HepG2 (cell line): ENCODE results near the gene TSG101. TPM values are rescaled to one million over a fixed set of nuclear protein-coding genes. Genes with fewer than 3 reads are reported as not detected.
A peak's percentile ranks its signal among the peaks of the same experiment; 100 is the strongest.

Experiments
- CEBPG ChIP-seq: IDR thresholded peaks from 2 replicates; pipeline ENCODE4 v1.6.1; 2016
- DNMT1 ChIP-seq: sonication (generic); formaldehyde crosslinking; IDR thresholded peaks from 2 replicates; pipeline ENCODE4 v1.5.1; 2020; ENCODE audit warnings: mild to moderate bottlenecking, missing genetic modification reagents
- ETV5 ChIP-seq: IDR thresholded peaks from 2 replicates; pipeline ENCODE4 v1.6.1; 2018; ENCODE audit warnings: missing biosample characterization, missing genetic modification reagents, inconsistent platforms, borderline replicate concordance
- HNF4A ChIP-seq: sonication (generic); formaldehyde crosslinking; IDR thresholded peaks from 2 replicates; pipeline ENCODE4 v1.4.0; 2020; ENCODE audit warnings: missing genetic modification reagents
- HNRNPLL ChIP-seq: fragments of 200-400 bp; formaldehyde crosslinking; IDR thresholded peaks from 2 replicates; pipeline ENCODE4 v1.6.1; 2017; ENCODE audit warnings: mild to moderate bottlenecking, low read depth, low read length; ENCODE audit not compliant: poor library complexity, severe bottlenecking
- KLF6 ChIP-seq: IDR thresholded peaks from 2 replicates; pipeline ENCODE4 v1.8.0; 2016; ENCODE audit warnings: missing biosample characterization, missing genetic modification reagents
- MATR3 ChIP-seq: sonication (generic); formaldehyde crosslinking; IDR thresholded peaks from 2 replicates; pipeline ENCODE4 v1.4.0; 2020; ENCODE audit warnings: missing genetic modification reagents
- MED13 ChIP-seq: sonication (generic); formaldehyde crosslinking; IDR thresholded peaks from 2 replicates; pipeline ENCODE4 v1.5.0; 2020; ENCODE audit warnings: missing genetic modification reagents
- NONO ChIP-seq, 2 experiments: fragments of 450-650 bp in 1 of 2; sonication (generic) in 1 of 2; formaldehyde crosslinking in 1 of 2; IDR thresholded peaks in 1 of 2; conservative IDR thresholded peaks in 1 of 2; 2 replicates each; pipeline versions ENCODE4 v1.6.1 to v1.8.0; 2017 to 2022; ENCODE audit warnings: mild to moderate bottlenecking in 1 of 2, missing genetic modification reagents in 1 of 2, moderate library complexity in 1 of 2
- ONECUT2 ChIP-seq: sonication (generic); formaldehyde crosslinking; IDR thresholded peaks from 2 replicates; pipeline ENCODE4 v1.4.0; 2020; ENCODE audit warnings: missing genetic modification reagents
- POGZ ChIP-seq: sonication (generic); formaldehyde crosslinking; IDR thresholded peaks from 2 replicates; pipeline ENCODE4 v1.4.0; 2020; ENCODE audit warnings: mild to moderate bottlenecking, missing genetic modification reagents
- RBM39 ChIP-seq: fragments of 200-400 bp; formaldehyde crosslinking; IDR thresholded peaks from one replicate; pipeline ENCODE4 v1.6.1; 2018; ENCODE audit warnings: antibody characterized with exemption, mild to moderate bottlenecking, low read depth, low read length; ENCODE audit not compliant: poor library complexity, severe bottlenecking
- SMAD3 ChIP-seq: sonication (generic); formaldehyde crosslinking; IDR thresholded peaks from 2 replicates; pipeline ENCODE4 v1.4.0; 2020; ENCODE audit warnings: missing genetic modification reagents
- SP1 ChIP-seq, 2 experiments: fragments of 450-650 bp in 1 of 2; sonication (generic) in 1 of 2; formaldehyde crosslinking in 1 of 2; IDR thresholded peaks; 2 replicates each; pipeline versions ENCODE4 v1.4.0 to v1.6.1; 2016 to 2020; ENCODE audit warnings: missing genetic modification reagents in 1 of 2
- TGIF2 ChIP-seq: IDR thresholded peaks from 2 replicates; pipeline ENCODE4 v1.6.1; 2016; ENCODE audit warnings: control low read depth, missing compliant biosample characterization
- ZBTB21 ChIP-seq: sonication (generic); formaldehyde crosslinking; IDR thresholded peaks from 2 replicates; pipeline ENCODE4 v1.4.0; 2020; ENCODE audit warnings: missing genetic modification reagents
- ZFP36L1 ChIP-seq: sonication (generic); formaldehyde crosslinking; IDR thresholded peaks from 2 replicates; pipeline ENCODE4 v1.8.0; 2022; ENCODE audit warnings: mild to moderate bottlenecking, missing genetic modification reagents, moderate library complexity
- ZFP82 ChIP-seq: sonication (generic); formaldehyde crosslinking; IDR thresholded peaks from 2 replicates; pipeline ENCODE4 v1.5.1; 2020; ENCODE audit warnings: mild to moderate bottlenecking, missing genetic modification reagents, borderline replicate concordance
- ZNF205 ChIP-seq: IDR thresholded peaks from 2 replicates; pipeline ENCODE4 v1.6.1; 2018; ENCODE audit warnings: missing biosample characterization, missing genetic modification reagents
- ZNF564 ChIP-seq: sonication (generic); formaldehyde crosslinking; IDR thresholded peaks from 2 replicates; pipeline ENCODE4 v1.8.1; 2023; ENCODE audit warnings: mild to moderate bottlenecking, missing genetic modification reagents
- ZNF644 ChIP-seq: IDR thresholded peaks from 2 replicates; pipeline ENCODE4 v1.6.1; 2016; ENCODE audit warnings: low read depth
- ZNF790 ChIP-seq: sonication (generic); formaldehyde crosslinking; IDR thresholded peaks from 2 replicates; pipeline ENCODE4 v1.8.0; 2022; ENCODE audit warnings: missing genetic modification reagents, mild to moderate bottlenecking, borderline replicate concordance
- polyA plus RNA-seq, 8 experiments: library from polyadenylated mRNA; depleted of rRNA in 3 of 8; stranded (reverse) in 7 of 8; unstranded in 1 of 8; fragments of >200 nt; fragmentation: Illumina TruSeq in 4 of 8; extraction: Trizol in 4 of 8; gene quantifications; 2 replicates each; pipeline versions ENCODE4 v1.2.1 to v1.2.3, GENCODE V29; 2011 to 2016; ENCODE audit warnings: low read depth in 4 of 8, missing spikeins in 1 of 8, mixed read lengths in 1 of 8; ENCODE audit not compliant: insufficient read depth in 1 of 8
- total RNA-seq, 5 experiments: library from RNA; depleted of rRNA; stranded (reverse); fragments of >200 nt; fragmentation: Illumina TruSeq; extraction: Trizol; gene quantifications; 2 replicates each; pipeline ENCODE4 v1.2.3, GENCODE V29; 2016; ENCODE audit warnings: low read depth in 1 of 5
- TF ChIP-seq, protein P1 (sequence below): IDR thresholded peaks from 2 replicates; pipeline ENCODE4 v1.6.1; 2018; ENCODE audit warnings: missing genetic modification reagents
- TF ChIP-seq, protein P2 (sequence below): sonication (generic); formaldehyde crosslinking; IDR thresholded peaks from one replicate; pipeline ENCODE4 v1.5.1; 2020; ENCODE audit warnings: mild to moderate bottlenecking, missing genetic modification reagents; ENCODE audit errors: not compliant biosample characterization

The TSG101 gene
- total and polyA plus RNA-seq, 2 of the 13 experiments (the other 11 are each of a cell fraction or from before 2014, with no cell fraction given), result 69.3 to 206 TPM

DNA sequence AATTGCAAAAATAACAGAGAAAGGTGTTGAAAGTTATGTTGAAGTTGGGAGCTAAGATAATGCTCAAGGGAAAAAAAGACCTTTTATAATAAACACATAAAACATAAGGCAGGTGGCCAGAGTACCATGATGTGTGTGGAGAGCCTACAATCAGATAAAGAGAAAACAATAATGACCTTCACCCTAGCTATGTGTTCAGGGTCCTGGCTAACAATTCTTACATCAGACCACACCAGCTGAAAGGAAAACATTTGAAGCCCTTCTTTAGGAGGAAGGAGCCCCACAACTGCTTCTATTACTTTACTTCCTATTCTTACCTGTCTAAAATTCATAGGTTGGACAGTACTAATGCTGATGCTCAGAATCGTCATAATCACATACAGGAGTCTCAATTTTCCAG is 2.5 kb downstream of the TSG101 start (continued):
- TF ChIP-seq ZNF644 (peak; percentile 37; the same call in 1 of the 2 replicates), HNF4A (peak; percentile 50; the same call in 1 of the 2 replicates), POGZ (CRISPR knock-in tag) (no peak), RBM39 (no peak), ZBTB21 (CRISPR knock-in tag) (no peak), NONO (IDR thresholded peaks at IDR 0.05) (no peak), NONO (CRISPR knock-in tag; conservative IDR thresholded peaks at IDR 0.05) (no peak), ONECUT2 (CRISPR knock-in tag) (no peak), DNMT1 (CRISPR knock-in tag) (no peak), ZNF564 (CRISPR knock-in tag) (no peak), ZNF205 (no peak), HNRNPLL (no peak), KLF6 (no peak), MED13 (CRISPR knock-in tag) (no peak), ZFP82 (CRISPR knock-in tag) (no peak), SP1 (IDR thresholded peaks at IDR 0.05) (no peak), SP1 (CRISPR knock-in tag; IDR thresholded peaks at IDR 0.05) (no peak), ZFP36L1 (CRISPR knock-in tag) (no peak), CEBPG (CRISPR knock-in tag) (peak; percentile 68), SMAD3 (no peak), TGIF2 (no peak), ZNF790 (CRISPR knock-in tag) (no peak), ETV5 (no peak), MATR3 (CRISPR knock-in tag) (no peak)
- TF ChIP-seq, protein P1, sequence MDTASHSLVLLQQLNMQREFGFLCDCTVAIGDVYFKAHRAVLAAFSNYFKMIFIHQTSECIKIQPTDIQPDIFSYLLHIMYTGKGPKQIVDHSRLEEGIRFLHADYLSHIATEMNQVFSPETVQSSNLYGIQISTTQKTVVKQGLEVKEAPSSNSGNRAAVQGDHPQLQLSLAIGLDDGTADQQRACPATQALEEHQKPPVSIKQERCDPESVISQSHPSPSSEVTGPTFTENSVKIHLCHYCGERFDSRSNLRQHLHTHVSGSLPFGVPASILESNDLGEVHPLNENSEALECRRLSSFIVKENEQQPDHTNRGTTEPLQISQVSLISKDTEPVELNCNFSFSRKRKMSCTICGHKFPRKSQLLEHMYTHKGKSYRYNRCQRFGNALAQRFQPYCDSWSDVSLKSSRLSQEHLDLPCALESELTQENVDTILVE (CRISPR knock-in tag), result 0 out of 2 replicates have a peak, but pooled peaks have one; percentile 31
- TF ChIP-seq, protein P2, sequence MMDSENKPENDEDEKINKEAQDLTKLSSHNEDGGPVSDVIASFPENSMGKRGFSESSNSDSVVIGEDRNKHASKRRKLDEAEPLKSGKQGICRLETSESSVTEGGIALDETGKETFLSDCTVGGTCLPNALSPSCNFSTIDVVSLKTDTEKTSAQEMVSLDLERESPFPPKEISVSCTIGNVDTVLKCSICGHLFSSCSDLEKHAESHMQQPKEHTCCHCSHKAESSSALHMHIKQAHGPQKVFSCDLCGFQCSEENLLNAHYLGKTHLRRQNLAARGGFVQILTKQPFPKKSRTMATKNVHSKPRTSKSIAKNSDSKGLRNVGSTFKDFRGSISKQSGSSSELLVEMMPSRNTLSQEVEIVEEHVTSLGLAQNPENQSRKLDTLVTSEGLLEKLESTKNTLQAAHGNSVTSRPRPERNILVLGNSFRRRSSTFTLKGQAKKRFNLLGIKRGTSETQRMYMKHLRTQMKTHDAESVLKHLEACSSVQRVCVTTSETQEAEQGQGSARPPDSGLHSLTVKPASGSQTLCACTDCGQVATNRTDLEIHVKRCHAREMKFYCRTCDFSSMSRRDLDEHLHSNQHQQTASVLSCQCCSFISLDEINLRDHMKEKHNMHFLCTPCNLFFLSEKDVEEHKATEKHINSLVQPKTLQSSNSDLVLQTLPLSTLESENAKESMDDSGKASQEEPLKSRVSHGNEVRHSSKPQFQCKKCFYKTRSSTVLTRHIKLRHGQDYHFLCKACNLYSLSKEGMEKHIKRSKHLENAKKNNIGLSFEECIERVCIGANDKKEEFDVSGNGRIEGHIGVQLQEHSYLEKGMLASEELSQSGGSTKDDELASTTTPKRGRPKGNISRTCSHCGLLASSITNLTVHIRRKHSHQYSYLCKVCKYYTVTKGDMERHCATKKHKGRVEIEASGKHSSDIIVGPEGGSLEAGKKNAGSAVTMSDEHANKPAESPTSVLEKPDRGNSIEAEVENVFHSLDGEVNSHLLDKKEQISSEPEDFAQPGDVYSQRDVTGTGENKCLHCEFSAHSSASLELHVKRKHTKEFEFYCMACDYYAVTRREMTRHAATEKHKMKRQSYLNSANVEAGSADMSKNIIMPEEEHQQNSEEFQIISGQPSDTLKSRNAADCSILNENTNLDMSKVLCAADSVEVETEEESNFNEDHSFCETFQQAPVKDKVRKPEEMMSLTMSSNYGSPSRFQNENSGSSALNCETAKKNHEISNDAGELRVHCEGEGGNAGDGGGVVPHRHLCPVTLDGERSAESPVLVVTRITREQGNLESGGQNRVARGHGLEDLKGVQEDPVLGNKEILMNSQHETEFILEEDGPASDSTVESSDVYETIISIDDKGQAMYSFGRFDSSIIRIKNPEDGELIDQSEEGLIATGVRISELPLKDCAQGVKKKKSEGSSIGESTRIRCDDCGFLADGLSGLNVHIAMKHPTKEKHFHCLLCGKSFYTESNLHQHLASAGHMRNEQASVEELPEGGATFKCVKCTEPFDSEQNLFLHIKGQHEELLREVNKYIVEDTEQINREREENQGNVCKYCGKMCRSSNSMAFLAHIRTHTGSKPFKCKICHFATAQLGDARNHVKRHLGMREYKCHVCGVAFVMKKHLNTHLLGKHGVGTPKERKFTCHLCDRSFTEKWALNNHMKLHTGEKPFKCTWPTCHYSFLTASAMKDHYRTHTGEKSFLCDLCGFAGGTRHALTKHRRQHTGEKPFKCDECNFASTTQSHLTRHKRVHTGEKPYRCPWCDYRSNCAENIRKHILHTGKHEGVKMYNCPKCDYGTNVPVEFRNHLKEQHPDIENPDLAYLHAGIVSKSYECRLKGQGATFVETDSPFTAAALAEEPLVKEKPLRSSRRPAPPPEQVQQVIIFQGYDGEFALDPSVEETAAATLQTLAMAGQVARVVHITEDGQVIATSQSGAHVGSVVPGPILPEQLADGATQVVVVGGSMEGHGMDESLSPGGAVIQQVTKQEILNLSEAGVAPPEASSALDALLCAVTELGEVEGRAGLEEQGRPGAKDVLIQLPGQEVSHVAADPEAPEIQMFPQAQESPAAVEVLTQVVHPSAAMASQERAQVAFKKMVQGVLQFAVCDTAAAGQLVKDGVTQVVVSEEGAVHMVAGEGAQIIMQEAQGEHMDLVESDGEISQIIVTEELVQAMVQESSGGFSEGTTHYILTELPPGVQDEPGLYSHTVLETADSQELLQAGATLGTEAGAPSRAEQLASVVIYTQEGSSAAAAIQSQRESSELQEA (CRISPR knock-in tag), result no peak
